Right atrium auricular region (tissue), 2 donors: ENCODE results near the gene CNTN4. TPM values are rescaled to one million over a fixed set of nuclear protein-coding genes. Genes with fewer than 3 reads are reported as not detected.

Experiments used
- DNase-seq: peaks from one replicate; pipeline ENCODE4 v3.0.0-alpha.2; 2019; ENCODE audit warnings: low spot score
- H3K27ac ChIP-seq, 2 donors: fragments of 200-600 bp; sonication (generic); 1 replicate in 1 of 2; 2 replicates in 1 of 2; pipeline ENCODE4 v1.5.1; 2016 to 2019
- H3K27me3 ChIP-seq, 2 donors: fragments of 200-600 bp; sonication (generic); one replicate each; pipeline versions ENCODE4 v1.5.1 to v1.6.0; 2017 to 2019
- H3K36me3 ChIP-seq: fragments of 200-600 bp; sonication (generic); one replicate; pipeline ENCODE4 v1.5.1; 2016
- H3K4me1 ChIP-seq, 2 donors: fragments of 200-600 bp; sonication (generic); one replicate each; pipeline versions ENCODE4 v1.5.1 to v1.6.0; 2017 to 2019
- H3K4me3 ChIP-seq, 2 donors: fragments of 200-600 bp; sonication (generic); 1 replicate in 1 of 2; 2 replicates in 1 of 2; pipeline ENCODE4 v1.5.1; 2017 to 2019; ENCODE audit warnings: mild to moderate bottlenecking in 1 of 2, moderate library complexity in 1 of 2
- H3K9me3 ChIP-seq, 2 donors: fragments of 200-600 bp; sonication (generic); one replicate each; pipeline ENCODE4 v1.5.1; 2019
- CTCF ChIP-seq, 2 donors: fragments of 200-600 bp; sonication (generic); IDR thresholded peaks; one replicate each; pipeline ENCODE4 v1.5.1; 2019; ENCODE audit warnings: antibody characterized with exemption in 2 of 2
- total RNA-seq, 2 donors: library from RNA; depleted of rRNA; stranded (reverse); fragments of >200 nt; gene quantifications; one replicate each; pipeline ENCODE4 v1.1.0, GENCODE V29; 2016

The CNTN4 gene
- total RNA-seq, 2 donors from 2014 or later, result 5.3 to 5.7 TPM

DNA sequence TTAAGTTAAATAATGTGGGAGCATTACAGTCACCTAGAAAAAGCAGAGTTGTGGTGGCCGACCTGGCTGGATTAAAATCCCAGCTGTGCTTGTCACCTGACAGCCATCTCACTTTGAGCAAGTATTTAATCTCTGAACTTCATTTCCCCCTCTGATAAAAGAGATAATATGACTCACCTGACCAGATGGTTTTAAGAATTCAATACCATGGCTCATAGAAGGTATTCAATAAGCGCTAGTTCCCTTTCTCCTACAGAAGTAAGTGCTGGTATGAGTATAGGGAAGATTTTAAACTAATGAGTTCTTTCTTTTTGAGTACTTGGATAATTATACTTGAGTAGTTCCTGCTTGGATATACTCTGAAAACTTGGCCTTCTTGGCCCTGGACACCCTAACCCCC, 686.0 kb downstream of the CNTN4 start:
- Histone ChIP-seq H3K27me3 (no peaks in the 10 kb centered on the region), H3K27ac (no peak overlapping the region), H3K36me3 (no peaks in the 10 kb centered on the region), H3K9me3 (no peaks in the 10 kb centered on the region), H3K4me1 (no peaks in the 10 kb centered on the region), H3K4me3 (no peak overlapping the region)
- no peak for DNase-seq
- TF ChIP-seq CTCF (IDR thresholded peaks at IDR 0.05), result no peak

- Histone ChIP-seq H3K27ac (no peak overlapping the region), H3K27me3 (no peaks in the 10 kb centered on the region), H3K36me3 (no peaks in the 10 kb centered on the region), H3K4me1 (no peaks in the 10 kb centered on the region), H3K4me3 (no peak overlapping the region), H3K9me3 (no peaks in the 10 kb centered on the region)
- DNase-seq, result no peak
- no peak for TF ChIP-seq CTCF (IDR thresholded peaks at IDR 0.05)
These were observed 691.7 kb downstream of the CNTN4 start for GRCh38 chr3:2790266-2790815.

DNA sequence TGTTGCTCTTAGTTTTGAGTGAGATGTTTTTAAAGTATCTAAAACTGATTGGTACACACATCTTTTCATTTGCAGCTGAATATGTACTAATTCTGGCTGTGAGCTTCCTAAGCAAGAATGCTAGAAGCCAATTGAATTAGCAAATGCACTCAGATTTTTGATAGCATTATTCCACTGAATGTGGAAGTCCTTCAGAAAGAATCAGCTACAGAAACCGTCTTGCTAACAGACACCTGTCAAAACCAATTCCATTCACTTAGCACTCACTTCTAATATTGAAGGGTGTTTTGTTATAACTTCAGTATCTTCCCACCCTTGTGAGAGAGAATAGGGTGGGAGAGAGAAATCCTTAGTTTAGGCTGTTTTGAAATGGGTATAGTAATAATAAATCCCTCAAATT, 693.8 kb downstream of the CNTN4 start:
- Histone ChIP-seq H3K4me3 (no peak overlapping the region), H3K27me3 (no peaks in the 10 kb centered on the region), H3K4me1 (no peaks in the 10 kb centered on the region), H3K36me3 (no peaks in the 10 kb centered on the region), H3K9me3 (no peaks in the 10 kb centered on the region), H3K27ac (no peak overlapping the region)
- DNase-seq, result no peak
- TF ChIP-seq CTCF (IDR thresholded peaks at IDR 0.05), result no peak

DNA sequence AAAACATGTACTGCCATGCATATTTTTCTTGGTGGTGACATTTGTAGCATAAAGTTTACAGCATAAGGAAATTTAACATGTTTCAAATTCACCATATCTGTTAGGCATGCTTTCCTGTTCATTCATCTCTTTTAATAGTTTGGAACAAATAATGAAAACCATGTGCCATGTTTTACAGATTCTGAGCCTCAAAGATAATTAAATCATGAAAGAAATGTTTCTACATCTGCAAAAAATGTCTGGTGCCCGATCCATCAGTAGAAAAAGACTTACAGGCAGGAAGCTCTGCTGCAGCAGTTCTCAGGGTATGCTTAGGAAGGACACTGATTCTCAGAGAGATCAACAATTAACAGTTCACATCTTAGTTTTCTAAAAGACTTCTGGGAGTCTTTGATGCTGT, 695.3 kb downstream of the CNTN4 start:
- no peak for TF ChIP-seq CTCF (IDR thresholded peaks at IDR 0.05)
- Histone ChIP-seq H3K9me3 (no peaks in the 10 kb centered on the region), H3K27me3 (no peaks in the 10 kb centered on the region), H3K27ac (no peak overlapping the region), H3K4me1 (no peaks in the 10 kb centered on the region), H3K4me3 (no peak overlapping the region), H3K36me3 (no peaks in the 10 kb centered on the region)
- no peak for DNase-seq

GRCh38 chr3:2802429-2802828, 703.8 kb downstream of the CNTN4 start:
- no peak for DNase-seq
- Histone ChIP-seq H3K36me3 (no peaks in the 10 kb centered on the region), H3K4me3 (no peak overlapping the region), H3K9me3 (no peaks in the 10 kb centered on the region), H3K4me1 (no peaks in the 10 kb centered on the region), H3K27ac (no peak overlapping the region), H3K27me3 (no peaks in the 10 kb centered on the region)
- no peak for TF ChIP-seq CTCF (IDR thresholded peaks at IDR 0.05)

DNA sequence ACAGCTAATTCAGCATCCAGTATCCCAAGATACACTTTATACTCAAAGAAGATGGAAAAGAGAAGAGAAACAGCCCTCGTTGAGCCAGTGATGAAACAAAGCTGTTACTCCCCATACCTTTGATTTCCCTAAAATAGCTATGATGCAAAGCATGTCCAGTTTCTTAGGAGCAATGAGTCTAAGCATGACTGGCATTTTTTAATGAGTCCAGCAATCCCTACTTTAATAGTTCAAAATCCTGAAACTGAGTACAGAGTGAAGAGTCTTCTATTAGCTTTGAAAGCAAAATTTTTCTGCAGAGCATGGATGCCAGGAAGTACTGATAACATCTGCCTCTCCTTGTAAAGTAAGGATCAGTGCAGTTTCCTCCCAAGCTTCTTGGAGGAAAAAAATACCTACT, 708.8 kb downstream of the CNTN4 start:
- H3K27me3 ChIP-seq, result no peaks in the 10 kb centered on the region
- no peak overlapping the region for H3K27ac ChIP-seq
- no peaks in the 10 kb centered on the region for H3K36me3 ChIP-seq
- TF ChIP-seq CTCF (IDR thresholded peaks at IDR 0.05), result no peak
- DNase-seq, result no peak
- no peak overlapping the region for H3K4me3 ChIP-seq
- no peaks in the 10 kb centered on the region for H3K9me3 ChIP-seq
- no peaks in the 10 kb centered on the region for H3K4me1 ChIP-seq
